Endometrial microvascular endothelial cells (primary cell): ENCODE measurements around the gene BDKRB1. TPM values are rescaled to one million over a fixed set of nuclear protein-coding genes. Genes with fewer than 3 reads are reported as not detected.

Source experiments
- in situ Hi-C: cut with HindIII; loops from 2 replicates; pipeline ENCODE4 v1.10.0; 2017; ENCODE audit warnings: low sequenced_read_pairs, low pct_unique_long_range_greater_than_20kb; ENCODE audit errors: inconsistent ontology term
- total RNA-seq: library from RNA; depleted of rRNA; stranded (reverse); fragments of >200 nt; gene quantifications from one replicate; pipeline ENCODE4 v1.2.3, GENCODE V29; 2015; ENCODE audit errors: inconsistent ontology term

BDKRB1 gene
- total RNA-seq, 1 donor from 2014 or later, result not detected

DNA sequence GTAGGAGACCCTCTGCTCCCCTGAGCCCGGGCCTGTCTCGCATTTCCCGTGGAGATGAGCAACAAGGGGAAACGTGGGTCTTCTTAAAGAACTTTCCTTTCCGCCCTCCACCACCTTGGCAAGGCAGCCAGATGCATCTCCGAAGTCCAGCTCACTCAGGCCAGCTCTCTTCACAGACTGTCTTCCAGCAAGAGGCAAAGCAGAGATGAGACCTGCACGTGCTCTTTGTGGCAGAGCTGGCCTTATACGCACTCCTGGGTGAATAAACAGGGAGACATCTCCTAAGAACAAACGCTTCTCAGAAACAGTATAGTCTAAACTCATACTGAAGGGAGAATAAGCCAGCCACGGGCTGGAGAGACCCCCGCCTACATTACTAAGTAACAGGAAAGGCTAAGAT, 1.3 kb upstream of the BDKRB1 start:
- in situ Hi-C loops, result no loop called here

- in situ Hi-C loops, result no loop called here
Observed at GRCh38 chr14:96256407-96256806, 397 bp downstream of the BDKRB1 start.

DNA sequence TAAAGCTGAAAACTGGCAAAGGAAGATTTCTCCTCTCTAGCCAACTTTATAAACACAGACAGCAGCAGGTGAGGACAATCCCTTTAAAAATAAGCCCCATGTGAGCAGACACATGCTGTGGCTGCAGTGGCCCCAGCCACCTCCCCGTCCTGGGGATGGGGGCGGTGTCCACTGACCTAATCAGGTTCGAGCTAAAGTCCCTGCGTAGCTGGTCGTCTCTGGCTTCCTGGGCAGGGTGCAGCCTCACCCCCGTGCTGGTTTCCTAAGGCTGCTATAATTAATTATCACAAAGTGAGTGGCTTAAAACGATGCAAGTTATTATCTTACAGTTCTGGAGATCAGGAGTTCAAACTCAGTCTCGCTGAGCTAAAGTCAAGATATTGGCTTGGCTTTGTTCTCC, 1.0 kb downstream of the BDKRB1 start:
- in situ Hi-C loops, result no loop called here

DNA sequence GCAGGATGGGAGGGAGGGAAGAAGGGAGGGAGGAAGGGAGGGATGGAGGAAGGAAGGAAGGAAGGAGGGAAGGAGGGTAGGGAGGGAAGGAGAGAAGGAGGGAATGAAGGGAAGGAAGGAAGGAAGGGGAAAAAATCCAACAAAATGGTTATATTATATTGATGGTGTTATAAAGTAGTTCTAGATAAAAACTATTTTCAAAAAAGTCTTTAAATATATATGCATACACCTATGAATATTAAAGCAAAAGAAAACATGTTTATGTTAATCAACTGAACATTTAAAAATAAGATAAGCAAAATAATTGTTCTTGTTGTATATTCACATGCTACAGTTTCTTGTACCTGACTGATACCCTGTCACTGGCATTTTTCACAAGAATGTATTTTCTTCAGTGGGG, 1.9 kb downstream of the BDKRB1 start:
- in situ Hi-C loops, result no loop called here

GRCh38 chr14:96260341-96260821, 4.4 kb downstream of the BDKRB1 start:
- in situ Hi-C loops, result no loop called here

DNA sequence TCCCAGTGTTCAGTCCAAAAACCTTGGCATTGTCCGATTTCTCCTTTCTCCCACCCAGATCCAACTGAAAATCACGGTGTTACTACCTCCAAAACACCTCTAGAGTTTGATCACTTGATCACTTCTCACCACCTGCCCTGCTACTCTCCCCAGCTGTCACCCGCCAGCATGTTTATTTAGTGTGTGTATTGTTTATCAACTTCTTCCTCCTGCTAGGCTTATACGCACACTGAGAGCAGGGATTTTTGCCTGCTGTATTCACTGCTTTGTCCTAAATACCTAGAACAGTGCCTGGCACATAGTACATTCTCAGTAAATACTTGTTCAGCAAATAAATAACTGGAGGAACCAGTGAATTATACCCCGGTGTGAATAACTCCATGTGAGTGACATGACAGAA, 5.0 kb downstream of the BDKRB1 start:
- in situ Hi-C loops, result no loop called here

DNA sequence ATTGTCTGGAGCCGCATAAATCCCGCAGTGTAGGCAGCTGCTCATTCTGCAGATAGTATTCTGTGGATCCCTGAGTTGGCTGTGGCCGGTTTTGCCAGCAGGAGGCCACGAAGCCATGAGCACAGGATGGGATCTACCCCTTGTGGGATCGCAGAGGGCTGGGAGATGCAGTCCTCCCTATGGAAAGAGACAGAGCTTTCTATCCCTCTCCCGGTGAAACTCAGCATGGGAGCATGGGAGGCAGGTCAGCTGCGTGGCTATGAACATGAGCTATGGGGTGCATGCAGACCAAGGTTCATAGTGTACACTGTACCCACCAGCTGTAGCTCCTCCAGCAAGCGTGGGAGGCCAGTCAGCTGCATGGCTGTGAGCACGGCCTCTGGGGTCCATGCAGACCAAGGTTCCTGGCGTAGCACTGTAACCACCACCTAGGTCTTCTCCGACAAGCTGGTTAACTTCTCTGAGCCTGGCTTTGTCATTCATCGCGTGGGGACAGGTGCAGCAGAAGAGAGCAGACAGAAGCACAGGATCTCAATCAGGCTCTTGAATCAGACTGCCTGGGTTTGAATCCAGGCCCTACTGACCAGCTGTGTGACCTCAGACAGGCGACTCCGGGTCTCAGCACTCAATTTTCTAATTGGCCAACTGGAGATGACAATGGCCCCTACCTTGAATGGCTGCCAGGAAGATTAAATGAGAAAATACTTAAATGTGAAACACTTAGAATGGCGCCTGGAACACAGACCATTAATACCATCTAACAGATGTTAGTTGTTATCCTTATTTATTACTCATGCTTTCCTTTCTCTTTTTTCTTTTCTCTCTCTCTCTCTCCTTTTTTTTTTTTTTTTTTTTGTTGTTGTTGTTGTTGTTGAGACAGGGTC, 6.0 kb downstream of the BDKRB1 start:
- in situ Hi-C loops, result no loop called here

DNA sequence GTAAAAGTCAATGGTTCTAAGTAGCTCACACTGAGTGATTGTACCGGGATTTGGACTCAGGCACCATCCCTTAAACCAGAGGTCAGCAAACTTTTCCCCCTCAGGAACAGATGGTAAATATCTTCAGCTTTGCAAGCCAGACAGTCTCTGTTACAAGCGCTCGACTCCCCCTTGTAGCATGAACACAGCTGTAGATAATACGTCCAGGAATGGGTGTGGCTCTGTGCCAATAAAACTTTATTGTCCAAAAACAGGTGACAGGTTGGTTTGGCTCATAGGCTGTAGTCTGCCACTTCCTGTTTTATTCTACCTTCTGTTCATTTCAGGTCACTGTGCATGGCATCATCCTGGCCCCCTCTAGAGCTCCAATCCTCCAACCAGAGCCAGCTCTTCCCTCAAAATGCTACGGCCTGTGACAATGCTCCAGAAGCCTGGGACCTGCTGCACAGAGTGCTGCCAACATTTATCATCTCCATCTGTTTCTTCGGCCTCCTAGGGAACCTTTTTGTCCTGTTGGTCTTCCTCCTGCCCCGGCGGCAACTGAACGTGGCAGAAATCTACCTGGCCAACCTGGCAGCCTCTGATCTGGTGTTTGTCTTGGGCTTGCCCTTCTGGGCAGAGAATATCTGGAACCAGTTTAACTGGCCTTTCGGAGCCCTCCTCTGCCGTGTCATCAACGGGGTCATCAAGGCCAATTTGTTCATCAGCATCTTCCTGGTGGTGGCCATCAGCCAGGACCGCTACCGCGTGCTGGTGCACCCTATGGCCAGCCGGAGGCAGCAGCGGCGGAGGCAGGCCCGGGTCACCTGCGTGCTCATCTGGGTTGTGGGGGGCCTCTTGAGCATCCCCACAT, 7.6 kb downstream of the BDKRB1 start:
- in situ Hi-C loops, result no loop called here

DNA sequence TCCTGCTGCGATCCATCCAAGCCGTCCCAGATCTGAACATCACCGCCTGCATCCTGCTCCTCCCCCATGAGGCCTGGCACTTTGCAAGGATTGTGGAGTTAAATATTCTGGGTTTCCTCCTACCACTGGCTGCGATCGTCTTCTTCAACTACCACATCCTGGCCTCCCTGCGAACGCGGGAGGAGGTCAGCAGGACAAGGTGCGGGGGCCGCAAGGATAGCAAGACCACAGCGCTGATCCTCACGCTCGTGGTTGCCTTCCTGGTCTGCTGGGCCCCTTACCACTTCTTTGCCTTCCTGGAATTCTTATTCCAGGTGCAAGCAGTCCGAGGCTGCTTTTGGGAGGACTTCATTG, 8.2 kb downstream of the BDKRB1 start:
- in situ Hi-C loops, result no loop called here

DNA sequence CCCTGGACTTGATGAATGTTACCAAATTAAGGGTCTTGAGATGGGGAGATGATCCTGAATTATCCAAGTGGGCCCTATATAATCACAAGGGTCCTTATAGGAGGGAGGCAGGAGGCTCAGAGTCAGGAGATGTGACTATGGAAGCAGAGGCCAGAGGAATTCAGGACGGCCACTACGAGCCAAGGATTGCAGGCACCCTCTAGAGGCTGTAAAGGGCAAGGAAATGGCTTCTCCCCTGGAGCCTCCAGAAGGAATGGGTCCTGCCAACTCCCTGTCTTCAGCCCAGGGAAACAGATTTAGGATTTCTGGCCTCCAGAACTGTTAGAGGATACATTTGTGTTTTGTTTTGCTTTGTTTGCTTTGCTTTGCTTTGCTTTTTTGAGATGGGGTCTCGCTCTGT, 8.8 kb downstream of the BDKRB1 start:
- in situ Hi-C loops, result no loop called here

DNA sequence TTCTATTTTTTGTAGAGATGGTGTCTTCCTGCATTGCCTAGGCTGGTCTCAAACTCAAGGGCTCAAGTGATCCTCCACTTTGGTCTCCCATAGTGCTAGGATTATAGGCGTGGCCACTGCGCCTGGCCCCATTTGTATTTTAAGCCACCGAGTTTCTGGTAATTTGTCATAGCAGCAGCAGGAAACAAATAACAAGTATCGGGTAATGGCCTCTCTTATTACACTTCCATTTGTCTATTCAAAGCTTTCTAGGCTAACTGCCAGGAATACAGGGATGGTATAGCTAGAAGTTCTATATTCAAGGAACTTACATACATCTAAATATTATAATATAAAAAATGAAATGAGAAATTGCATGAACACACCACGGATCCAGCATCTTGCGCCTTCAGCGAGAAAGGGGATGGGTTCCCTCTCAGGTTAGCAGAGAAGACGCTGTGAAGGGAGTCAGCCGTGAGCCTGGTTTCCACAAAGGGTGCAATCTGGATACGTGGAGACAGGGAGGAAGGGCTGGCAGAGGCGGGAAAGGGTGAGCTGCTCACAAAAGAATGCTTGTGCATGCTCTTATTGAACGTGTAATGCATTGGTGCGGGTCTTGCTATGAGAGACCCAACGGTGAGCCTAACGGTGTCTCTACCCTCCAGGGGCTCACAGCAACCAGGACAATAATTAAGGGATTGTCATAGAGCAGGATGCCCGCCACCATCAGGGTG, 9.5 kb downstream of the BDKRB1 start:
- in situ Hi-C loops, result no loop called here

GRCh38 chr14:96267336-96267735, 11.3 kb downstream of the BDKRB1 start:
- in situ Hi-C loops, result no loop called here

DNA sequence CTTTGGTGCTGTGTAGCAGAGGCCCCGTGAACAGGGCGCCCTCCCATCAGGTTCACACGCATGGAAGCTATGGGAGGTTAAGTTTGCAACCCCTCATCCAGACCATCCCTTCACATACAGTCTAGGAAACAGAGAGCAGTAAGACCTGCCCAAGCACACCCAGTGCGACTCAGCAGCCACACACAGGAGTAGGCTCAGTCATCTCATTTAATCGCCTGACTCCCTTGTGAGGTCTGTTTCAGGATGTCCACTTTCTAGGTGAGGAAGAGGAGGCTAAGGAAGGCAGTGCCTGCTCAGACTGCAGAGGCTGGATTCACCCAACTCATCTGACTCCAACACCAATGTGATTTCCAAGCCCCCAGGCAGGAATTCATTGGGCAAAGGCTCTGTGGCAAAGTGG, 11.9 kb downstream of the BDKRB1 start:
- in situ Hi-C loops, result no loop called here

GRCh38 chr14:96268431-96269358, 12.7 kb downstream of the BDKRB1 start:
- in situ Hi-C loops, result no loop called here

DNA sequence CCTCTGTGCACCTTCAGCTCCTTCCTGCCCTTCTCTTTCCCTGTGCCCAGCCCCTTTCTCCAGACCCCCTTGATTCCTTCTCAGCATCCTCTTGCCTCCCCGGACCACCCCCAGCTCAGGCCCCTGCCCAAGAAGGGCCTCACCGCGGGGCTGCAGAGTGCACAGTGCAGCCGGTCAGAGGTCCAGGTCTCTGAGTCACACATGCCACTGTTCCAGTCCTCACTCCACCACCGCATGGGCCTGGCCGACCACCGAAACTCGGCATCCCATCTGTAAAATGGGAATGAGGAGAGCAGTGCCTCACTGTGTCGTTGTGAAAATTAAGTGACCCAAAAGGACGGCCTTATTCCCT, 13.3 kb downstream of the BDKRB1 start:
- in situ Hi-C loops, result no loop called here

DNA sequence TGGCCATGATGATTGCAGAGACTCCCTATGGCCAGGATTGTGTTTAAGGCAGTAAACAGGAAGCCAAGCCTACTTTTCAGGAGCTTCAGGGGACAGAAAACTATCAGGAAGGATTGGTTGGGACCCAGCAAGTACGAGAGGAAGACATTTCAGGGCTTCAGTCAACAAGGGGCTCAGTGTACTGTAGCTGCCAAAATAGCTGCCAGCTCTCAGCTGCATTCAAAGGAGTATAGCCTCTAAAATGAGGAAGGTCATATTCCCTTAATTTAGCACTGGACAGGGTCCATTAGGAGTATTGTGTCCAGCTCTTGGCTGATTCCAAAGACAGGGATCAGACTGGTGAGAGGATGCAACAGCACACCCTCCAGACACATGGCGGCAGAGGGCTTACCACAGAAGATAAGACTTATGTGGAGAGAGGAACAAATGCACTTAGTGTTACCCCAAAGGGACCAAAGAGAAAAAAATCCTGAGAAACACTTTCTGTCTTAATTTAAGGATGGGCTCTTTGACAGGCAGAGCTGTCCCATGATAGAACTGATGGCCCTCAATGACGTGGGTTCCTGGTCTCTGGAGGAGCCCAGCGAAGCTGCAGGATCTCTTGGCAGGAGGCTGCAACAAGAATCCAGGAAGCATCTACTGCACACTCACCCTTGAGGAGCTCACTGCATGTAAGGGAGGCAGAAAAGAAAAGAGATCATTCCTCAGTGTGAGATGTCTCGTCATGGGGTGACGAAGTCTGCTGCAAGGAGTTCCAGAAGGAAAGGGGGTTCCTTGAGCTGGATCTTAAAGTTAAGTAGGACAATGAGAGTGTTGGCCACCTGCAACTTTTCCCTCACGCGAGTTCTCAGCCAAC, 14.8 kb downstream of the BDKRB1 start:
- in situ Hi-C loops, result no loop called here

DNA sequence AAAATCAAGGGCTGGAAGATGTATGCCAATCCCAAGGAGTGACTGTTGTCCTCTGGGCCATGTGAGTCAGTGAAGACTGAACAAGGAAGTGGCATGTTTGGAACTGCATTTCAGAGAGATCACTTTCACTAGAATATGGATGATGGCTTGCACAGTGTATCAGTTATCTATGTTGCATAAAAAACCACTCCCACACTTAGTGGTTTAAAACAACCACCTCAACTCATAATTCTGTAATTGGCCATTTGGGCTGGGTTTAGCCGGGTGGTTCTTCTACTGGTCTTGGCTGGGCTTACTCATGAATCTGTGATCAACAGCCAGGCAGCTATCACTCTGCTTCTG, 15.4 kb downstream of the BDKRB1 start:
- in situ Hi-C loops, result no loop called here
